ENCODE results near the gene CDR2. TPM values are rescaled to one million over a fixed set of nuclear protein-coding genes. Genes with fewer than 3 reads are reported as not detected.
A peak's percentile ranks its signal among the peaks of the same experiment; 100 is the strongest.
"Not testable (repeated sequence)": the region's sequence is repeated elsewhere in the genome, so short reads cannot be mapped to it uniquely, and the experiment has no call there.

Gene CDR2
- total RNA-seq, 2 experiments from 2014 or later = 43.5 to 45.4 TPM

DNA sequence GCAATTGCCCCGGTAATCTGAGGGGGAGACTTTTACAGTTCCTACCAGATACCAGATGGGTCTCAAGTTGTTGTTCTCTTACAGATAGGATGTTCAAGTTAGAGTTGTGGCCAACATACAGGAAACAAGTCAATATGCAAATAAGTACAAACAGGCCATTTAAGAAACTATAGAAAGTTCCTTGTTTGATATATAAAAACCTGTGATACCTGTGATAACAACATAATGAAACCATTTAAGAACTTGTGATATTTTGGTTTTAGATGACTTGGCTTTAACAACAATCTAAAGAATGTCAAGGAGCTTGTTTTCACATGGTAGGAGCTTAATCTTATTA, 16.8 kb downstream of the CDR2 start:
- DNase-seq = no peak
- H3K27ac Mint-ChIP-seq = peak overlapping the region; percentile 96
- H3K9me3 Mint-ChIP-seq = no peaks in the 10 kb centered on the region
- POLR2A ChIA-PET = no interaction called here
- H3K4me3 Mint-ChIP-seq = peak overlapping the region; percentile 37
- CTCF ChIA-PET = interaction anchor here (0.6 to 2.0 kb wide), 5 partner anchors 10 to 125 kb away, joined by 3 to 9 read pairs (median 4); no protein-coding TSS in a partner anchor
- no peaks in the 10 kb centered on the region for H3K27me3 Mint-ChIP-seq
- peaks cover 56% of the 10 kb centered on the region for H3K36me3 Mint-ChIP-seq (ENCODE audit: low read depth)
- H3K4me1 Mint-ChIP-seq = peaks cover 76% of the 10 kb centered on the region

DNA sequence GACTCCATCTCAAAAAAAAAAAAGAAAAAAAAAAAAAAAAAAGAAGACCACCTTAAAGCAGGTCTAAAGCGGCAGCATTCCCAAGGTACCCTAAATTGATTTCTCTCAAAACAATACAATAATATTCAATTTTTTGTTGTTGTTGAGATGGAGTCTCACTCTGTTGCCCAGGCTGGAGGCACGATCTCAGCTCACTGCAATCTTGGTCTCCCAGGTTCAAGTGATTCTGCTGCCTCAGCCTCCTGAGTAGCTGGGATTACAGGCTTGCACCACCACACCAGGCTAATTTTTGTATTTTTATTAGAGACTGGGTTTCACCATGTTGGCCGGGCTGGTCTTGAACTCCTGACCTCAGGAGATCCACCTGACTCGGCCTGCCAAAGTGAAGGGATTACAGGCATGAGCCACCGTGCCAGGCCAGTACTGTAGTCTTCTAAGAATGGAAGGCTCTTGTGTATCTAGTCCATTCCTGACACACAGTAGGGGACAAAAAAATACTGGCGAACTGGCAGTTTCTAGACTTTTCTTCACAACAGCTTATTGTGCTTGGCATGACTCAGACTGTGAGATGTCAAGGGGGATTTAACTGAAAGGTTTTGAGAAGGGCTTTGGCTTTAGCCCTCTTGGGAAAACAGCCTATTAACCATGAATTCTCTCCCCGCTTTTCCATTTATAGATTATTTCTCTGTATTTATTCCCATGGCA, 17.3 kb downstream of the CDR2 start:
- no peaks in the 10 kb centered on the region for H3K27me3 Mint-ChIP-seq

DNA sequence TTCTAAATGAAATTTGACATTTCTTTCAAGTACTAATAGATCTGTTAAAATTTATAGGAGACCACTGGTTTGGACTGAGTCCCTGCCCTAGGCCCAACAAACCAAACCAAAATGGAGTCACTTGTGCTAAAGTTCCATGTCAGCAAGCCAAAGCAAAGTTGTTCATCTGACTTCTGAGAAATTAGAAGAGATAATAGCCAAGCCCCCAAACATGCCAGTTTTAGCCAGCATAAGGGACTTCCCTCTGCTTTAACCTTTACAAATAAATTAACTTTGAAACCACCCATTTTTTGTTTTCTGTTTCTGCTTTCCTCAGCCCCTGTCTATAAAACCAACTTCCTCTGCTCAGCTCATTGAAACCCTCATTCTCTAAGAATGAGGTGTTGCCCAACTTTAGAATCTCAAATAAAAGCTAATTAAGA, 18.9 kb downstream of the CDR2 start:
- Mint-ChIP-seq H3K27me3 (no peaks in the 10 kb centered on the region), H3K27ac (peak overlapping the region; percentile 74), H3K9me3 (peaks cover 3% of the 10 kb centered on the region), H3K36me3 (ENCODE audit: low read depth) (peaks cover 61% of the 10 kb centered on the region), H3K4me3 (no peak overlapping the region), H3K4me1 (peaks cover 69% of the 10 kb centered on the region)
- no peak for DNase-seq
- CTCF ChIA-PET = interaction anchor here (2.0 kb wide), 1 partner anchor 18 kb away, joined by 7 read pairs; no protein-coding TSS in a partner anchor
- POLR2A ChIA-PET = no interaction called here

More for the DNA sequence above, 17.3 kb downstream of the CDR2 start:
- Mint-ChIP-seq H3K9me3 (no peaks in the 10 kb centered on the region), H3K27ac (peak overlapping the region; percentile 96), H3K4me1 (peaks cover 70% of the 10 kb centered on the region), H3K36me3 (ENCODE audit: low read depth) (peaks cover 56% of the 10 kb centered on the region), H3K4me3 (peak overlapping the region; percentile 37)
- CTCF ChIA-PET = interaction anchor here (0.6 to 2.0 kb wide), 4 partner anchors 11 to 1847 kb away, joined by 3 to 9 read pairs (median 4); no protein-coding TSS in a partner anchor
- DNase-seq = peak; percentile 20
- POLR2A ChIA-PET = no interaction called here

DNA sequence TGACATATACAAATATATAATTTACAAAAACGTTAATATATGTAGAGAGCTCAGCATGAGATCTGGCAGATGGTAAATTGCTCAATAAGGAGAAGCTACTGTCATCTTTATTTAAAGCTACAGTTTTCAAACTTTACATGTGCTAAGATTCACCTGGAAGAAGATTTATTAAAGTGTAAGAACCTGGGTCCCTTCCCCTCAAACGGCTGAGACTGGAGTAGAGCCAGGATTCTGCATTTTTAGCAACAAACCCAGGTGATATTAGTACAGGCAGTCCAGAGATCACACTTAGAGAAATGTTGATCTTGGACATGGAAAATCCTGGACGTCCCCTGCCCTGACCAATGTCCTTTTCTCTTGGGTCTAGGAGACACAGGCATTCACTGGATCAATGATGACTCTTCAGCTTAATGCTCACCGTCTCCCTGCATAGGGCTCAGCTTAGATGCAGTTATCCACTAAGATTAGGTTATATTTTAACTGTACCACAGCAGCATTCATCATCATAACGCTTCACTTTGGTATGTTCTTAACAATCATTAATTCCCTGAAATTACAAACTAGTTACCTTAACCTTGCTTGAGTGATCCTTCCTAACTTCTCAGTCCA, 20.4 kb downstream of the CDR2 start:
- H3K36me3 Mint-ChIP-seq (ENCODE audit: low read depth) = peaks cover 66% of the 10 kb centered on the region
- CTCF ChIA-PET = interaction anchor here (0.8 to 2.0 kb wide), 3 partner anchors 17 to 22 kb away, joined by 3 to 7 read pairs (median 4); no protein-coding TSS in a partner anchor
- H3K4me1 Mint-ChIP-seq = peaks cover 62% of the 10 kb centered on the region
- peak overlapping the region; percentile 71 for H3K27ac Mint-ChIP-seq
- no peak overlapping the region for H3K4me3 Mint-ChIP-seq
- no peak for DNase-seq
- H3K27me3 Mint-ChIP-seq = no peaks in the 10 kb centered on the region
- POLR2A ChIA-PET = no interaction called here
- peaks cover 3% of the 10 kb centered on the region for H3K9me3 Mint-ChIP-seq

DNA sequence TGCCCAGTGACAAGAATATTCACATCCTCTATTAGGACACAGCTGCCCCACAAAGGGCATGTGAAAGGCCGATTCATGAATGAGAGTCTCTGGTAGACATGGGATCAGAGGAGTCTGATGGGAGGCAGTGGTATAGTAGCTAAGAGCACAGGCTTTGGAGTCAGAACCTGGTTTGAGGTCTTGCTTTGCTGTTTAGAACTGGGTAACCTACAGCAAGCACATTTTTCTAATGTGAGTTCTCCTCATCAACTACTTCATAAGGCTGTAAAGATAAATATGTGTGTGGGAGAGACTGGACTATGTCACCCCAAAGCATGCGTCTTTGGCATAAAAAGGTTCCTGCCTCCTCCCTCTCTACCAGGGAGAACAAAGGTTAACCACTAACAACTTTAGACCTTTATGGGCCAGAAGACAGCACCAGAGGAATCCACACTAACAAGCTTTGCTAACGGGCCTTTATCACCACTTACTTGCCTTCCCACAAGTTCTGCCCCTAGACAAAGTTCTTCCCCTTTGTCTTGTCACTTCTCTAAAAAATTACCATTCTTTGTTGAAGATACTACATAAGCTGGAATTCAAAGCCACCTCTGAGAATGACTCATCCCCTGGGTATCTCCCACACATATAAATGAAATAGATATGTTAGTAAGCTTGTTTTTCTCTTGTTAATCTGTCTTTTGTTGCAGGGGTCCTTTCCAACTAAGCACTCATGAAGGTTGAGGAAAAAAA, 21.1 kb downstream of the CDR2 start:
- ChIA-PET POLR2A (no interaction called here), CTCF (interaction anchor here (0.8 to 2.0 kb wide), 3 partner anchors 16 to 23 kb away, joined by 3 to 7 read pairs (median 4); no protein-coding TSS in a partner anchor)
- Mint-ChIP-seq H3K36me3 (ENCODE audit: low read depth) (peaks cover 72% of the 10 kb centered on the region), H3K27ac (peak overlapping the region; percentile 71), H3K9me3 (peaks cover 3% of the 10 kb centered on the region), H3K27me3 (no peaks in the 10 kb centered on the region), H3K4me1 (peaks cover 56% of the 10 kb centered on the region), H3K4me3 (no peak overlapping the region)
- no peak for DNase-seq

DNA sequence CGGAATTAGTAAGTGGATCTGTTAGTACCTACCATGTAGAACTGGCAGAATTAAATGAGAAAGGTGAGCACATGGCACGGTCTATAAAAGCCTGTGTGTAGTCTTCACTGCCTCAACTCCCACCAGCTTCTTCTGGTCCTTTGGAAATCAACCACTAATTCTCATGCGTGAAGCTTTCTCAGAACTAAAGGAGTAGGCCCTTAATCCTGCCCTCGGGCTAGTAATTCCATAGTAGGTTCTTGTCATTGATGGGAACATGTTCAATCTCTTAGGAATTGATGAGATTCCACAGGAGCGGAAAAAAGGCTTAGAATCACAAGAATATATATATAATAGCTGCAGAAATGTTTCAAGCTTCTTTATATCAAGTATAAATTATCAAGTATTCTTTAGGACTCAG, 21.7 kb downstream of the CDR2 start:
- DNase-seq = no peak
- ChIA-PET CTCF (no interaction called here), POLR2A (no interaction called here)
- Mint-ChIP-seq H3K27me3 (no peaks in the 10 kb centered on the region), H3K36me3 (ENCODE audit: low read depth) (peaks cover 71% of the 10 kb centered on the region), H3K9me3 (peaks cover 3% of the 10 kb centered on the region), H3K4me1 (peaks cover 50% of the 10 kb centered on the region), H3K4me3 (no peak overlapping the region), H3K27ac (no peak overlapping the region)

DNA sequence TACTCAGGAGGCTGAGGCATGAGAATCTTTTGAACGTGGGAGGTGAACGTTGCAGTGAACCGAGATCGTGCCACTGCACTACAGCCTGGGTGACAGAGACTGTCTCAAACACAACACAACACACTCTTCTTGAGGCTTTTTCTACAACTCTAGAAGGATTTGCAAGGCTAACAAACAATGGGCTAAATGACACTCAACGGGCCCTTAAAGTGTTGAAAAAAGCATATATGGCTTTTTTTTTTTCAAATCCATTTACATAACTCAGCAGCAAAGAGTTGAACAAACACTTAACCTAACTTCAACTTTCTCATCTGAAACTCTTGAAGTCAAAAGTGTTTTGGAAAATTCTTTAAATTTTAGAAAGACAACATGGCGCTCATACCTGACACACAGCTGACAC, 22.3 kb downstream of the CDR2 start:
- DNase-seq = no peak
- Mint-ChIP-seq H3K4me3 (no peak overlapping the region), H3K9me3 (peaks cover 3% of the 10 kb centered on the region), H3K27ac (no peak overlapping the region), H3K36me3 (ENCODE audit: low read depth) (peaks cover 73% of the 10 kb centered on the region), H3K27me3 (no peaks in the 10 kb centered on the region), H3K4me1 (peaks cover 45% of the 10 kb centered on the region)
- CTCF ChIA-PET = no interaction called here
- POLR2A ChIA-PET = no interaction called here

DNA sequence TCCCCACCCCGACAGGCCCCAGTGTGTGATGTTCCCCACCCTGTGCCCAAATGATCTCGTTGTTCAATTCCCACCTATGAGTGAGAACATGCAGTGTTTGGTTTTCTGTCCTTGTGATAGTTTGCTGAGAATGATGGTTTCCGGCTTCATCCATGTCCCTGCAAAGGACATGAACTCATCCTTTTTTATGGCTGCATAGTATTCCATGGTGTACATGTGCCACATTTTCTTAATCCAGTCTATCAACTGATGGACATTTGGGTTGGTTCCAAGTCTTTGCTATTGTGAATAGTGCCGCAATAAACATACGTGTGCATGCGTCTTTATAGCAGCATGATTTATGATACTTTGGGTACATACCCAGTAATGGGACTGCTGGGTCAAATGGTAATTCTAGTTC, 23.4 kb downstream of the CDR2 start:
- Mint-ChIP-seq H3K36me3 (ENCODE audit: low read depth) (peaks cover 82% of the 10 kb centered on the region), H3K4me1 (peaks cover 39% of the 10 kb centered on the region)
- H3K9me3 Mint-ChIP-seq, POLR2A ChIA-PET, CTCF ChIA-PET, DNase-seq, H3K4me3 Mint-ChIP-seq, H3K27ac Mint-ChIP-seq, H3K27me3 Mint-ChIP-seq: not testable (repeated sequence)

DNA sequence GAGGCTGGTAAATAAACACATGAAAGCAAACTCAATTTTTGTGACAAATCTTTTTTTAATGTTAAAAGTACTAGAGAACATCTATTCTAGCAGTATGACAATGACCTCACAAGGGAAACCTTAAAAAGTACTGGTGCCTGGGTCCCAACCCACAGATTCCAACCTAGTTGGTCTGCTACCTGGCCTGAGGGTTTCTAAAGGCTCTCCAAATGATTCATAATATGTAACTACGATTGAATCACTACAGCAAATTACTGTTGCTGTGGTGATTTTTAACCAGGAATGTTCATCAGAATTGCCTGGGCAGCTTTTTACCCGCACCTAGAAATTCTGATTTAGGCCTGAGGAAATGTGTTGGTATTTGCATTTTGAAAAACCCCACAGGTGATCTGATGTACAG, 26.1 kb downstream of the CDR2 start:
- no peak for DNase-seq
- Mint-ChIP-seq H3K27me3 (no peaks in the 10 kb centered on the region), H3K9me3 (peaks cover 3% of the 10 kb centered on the region), H3K4me3 (no peak overlapping the region), H3K36me3 (ENCODE audit: low read depth) (peaks cover 78% of the 10 kb centered on the region), H3K4me1 (peaks cover 14% of the 10 kb centered on the region), H3K27ac (no peak overlapping the region)
- CTCF ChIA-PET = interaction anchor here (1.6 kb wide), 1 partner anchor 22 kb away, joined by 3 read pairs; no protein-coding TSS in a partner anchor
- POLR2A ChIA-PET = no interaction called here

DNA sequence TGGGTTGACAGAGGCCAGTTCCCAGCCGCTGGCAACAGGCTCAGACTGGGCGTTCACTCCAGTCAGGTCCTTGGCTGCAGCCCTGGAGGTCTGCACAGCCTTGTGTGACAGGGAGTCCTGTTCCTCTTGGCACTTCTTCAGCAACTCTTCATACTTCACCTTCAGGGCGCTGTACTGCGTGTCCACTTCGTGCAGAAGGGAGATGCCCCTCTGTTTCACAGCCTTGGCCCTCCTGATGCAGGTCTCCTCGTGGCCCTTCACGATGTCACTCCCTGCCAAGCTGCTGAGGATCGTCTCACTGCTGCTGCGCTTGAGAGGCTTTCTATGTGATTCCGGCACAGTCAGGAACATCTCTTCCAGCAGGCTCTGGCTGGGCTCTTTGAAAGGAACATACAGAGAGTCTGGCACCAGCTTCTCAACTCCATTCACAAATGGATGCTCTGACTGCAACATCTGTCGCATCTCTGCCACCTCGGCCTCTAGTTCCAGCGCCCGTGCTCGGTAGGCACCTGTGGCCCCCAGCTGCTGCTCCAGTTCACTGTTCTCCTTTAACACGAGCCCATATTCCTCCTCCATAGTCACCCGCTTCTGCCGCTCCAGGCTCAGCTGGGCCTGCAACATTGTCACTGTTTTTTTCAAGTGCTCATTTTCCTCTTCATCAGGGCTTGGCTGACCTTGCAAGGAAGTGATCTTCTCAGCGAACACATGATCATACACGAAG, 27.2 kb downstream of the CDR2 start:
- ChIA-PET POLR2A (no interaction called here), CTCF (interaction anchor here (1.3 kb wide), 2 partner anchors 19 to 23 kb away, joined by 3 read pairs; no protein-coding TSS in a partner anchor)
- Mint-ChIP-seq H3K9me3 (peaks cover 3% of the 10 kb centered on the region), H3K27me3 (no peaks in the 10 kb centered on the region), H3K4me3 (no peak overlapping the region), H3K36me3 (ENCODE audit: low read depth) (peaks cover 77% of the 10 kb centered on the region), H3K4me1 (peaks cover 18% of the 10 kb centered on the region), H3K27ac (no peak overlapping the region)
- DNase-seq = no peak

DNA sequence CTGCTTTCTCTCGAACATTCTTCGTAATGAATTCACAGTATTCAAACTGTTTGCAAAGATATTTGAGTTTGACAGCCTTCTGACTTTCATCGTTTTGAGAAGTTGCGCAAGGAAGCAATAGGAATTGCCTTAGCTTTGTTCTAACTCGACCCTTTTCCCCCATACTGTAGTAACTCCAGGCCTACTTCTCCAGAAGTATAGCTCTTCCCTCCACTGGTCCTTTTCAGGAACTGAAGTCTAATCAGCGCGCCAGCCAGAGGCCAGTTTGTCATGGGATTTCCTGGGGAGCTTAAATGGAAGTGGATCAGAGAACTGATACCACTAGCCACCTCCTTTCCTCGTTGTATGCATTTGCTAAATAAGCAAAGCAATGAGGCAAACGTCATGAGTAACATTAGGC, 27.9 kb downstream of the CDR2 start:
- Mint-ChIP-seq H3K36me3 (ENCODE audit: low read depth) (peaks cover 78% of the 10 kb centered on the region), H3K27ac (peak overlapping the region; percentile 31), H3K27me3 (no peaks in the 10 kb centered on the region), H3K9me3 (peaks cover under 1% of the 10 kb centered on the region), H3K4me3 (no peak overlapping the region), H3K4me1 (peaks cover 23% of the 10 kb centered on the region)
- POLR2A ChIA-PET = no interaction called here
- no peak for DNase-seq
- CTCF ChIA-PET = interaction anchor here (0.9 to 1.8 kb wide), 4 partner anchors 14 to 35 kb away, joined by 3 read pairs; no protein-coding TSS in a partner anchor

DNA sequence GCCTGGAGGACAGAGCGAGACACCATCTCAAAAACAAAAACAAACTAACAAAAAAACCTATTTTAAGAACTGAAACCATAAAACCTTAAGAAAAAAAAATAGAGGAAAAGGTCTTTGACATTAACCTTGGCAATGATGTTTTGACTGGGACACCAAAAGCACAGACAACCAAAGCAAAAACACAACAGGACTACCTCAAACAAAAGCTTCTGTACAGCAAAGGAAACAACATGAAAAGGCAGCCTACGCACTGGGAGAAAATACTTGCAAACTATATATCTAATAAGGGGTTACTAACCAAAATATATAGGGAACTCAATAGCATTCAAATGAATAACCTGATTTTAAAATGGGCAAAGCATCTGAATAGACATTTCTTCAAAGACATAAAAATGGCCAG, 32.3 kb downstream of the CDR2 start:
- DNase-seq = no peak
- no peak overlapping the region for H3K4me3 Mint-ChIP-seq
- H3K27ac Mint-ChIP-seq = peak overlapping the region; percentile 54
- peaks cover 26% of the 10 kb centered on the region for H3K4me1 Mint-ChIP-seq
- no peaks in the 10 kb centered on the region for H3K27me3 Mint-ChIP-seq
- H3K9me3 Mint-ChIP-seq = peaks cover 25% of the 10 kb centered on the region
- H3K36me3 Mint-ChIP-seq (ENCODE audit: low read depth) = peaks cover 79% of the 10 kb centered on the region
- POLR2A ChIA-PET = no interaction called here
- CTCF ChIA-PET = no interaction called here

Data from activated CD4-positive, alpha-beta T cell treated with anti-CD3 and anti-CD28 coated beads, Interleukin-2, amount 10 ng/mL, durations not matched to agents 7 days and 5 days (primary cell).